Measurements from ENCODE around the gene LIPC.

- TF ChIP-seq EZH2phosphoT487 (IDR thresholded peaks at IDR 0.05; ENCODE audit: borderline replicate concordance, low read depth) (no peak), RAD21 (IDR thresholded peaks at IDR 0.05; ENCODE audit: low read length) (no peak), CTCF (IDR thresholded peaks at IDR 0.05) (no peak), GABPA (IDR thresholded peaks at IDR 0.05; ENCODE audit: low read depth) (no peak), EP300 (IDR thresholded peaks at IDR 0.05; ENCODE audit: borderline replicate concordance in 1 of 2, low read depth in 1 of 2, low read length in 1 of 2) (no peak), RXRA (IDR thresholded peaks at IDR 0.05; ENCODE audit: borderline replicate concordance, low read depth) (no peak)
Measured at GRCh38 chr15:58483376-58483775, 51.6 kb downstream of the LIPC start.
